AG08396 (cell line): ENCODE data around the gene OBSCN.
A peak's percentile ranks its signal among the peaks of the same experiment; 100 is the strongest.

Experiments
- DNase-seq: peaks from one replicate; pipeline ENCODE4 v3.0.0; 2012; ENCODE audit warnings: low spot score, mixed read lengths

Gene OBSCN

DNA sequence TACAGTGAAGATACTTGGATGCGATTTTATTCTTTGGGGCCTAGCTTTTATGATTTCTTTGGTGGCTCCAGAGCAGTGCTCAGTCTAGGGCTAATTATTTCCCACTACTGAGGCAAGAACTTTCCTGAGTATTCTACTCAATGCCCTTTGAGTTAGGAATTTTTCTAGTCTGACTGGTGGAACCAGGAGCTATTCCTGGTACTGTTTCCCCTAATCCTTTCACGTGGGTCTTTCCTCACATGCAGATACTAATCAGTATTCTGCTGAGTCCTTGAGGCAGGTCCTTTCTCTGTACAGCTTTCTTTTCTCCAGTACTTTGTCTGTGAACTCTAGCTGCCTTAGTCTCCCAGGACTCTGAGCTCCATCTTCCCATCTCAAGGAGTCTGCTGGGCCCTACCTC, 122.0 kb downstream of the OBSCN start:
- DNase-seq, result no peak

DNA sequence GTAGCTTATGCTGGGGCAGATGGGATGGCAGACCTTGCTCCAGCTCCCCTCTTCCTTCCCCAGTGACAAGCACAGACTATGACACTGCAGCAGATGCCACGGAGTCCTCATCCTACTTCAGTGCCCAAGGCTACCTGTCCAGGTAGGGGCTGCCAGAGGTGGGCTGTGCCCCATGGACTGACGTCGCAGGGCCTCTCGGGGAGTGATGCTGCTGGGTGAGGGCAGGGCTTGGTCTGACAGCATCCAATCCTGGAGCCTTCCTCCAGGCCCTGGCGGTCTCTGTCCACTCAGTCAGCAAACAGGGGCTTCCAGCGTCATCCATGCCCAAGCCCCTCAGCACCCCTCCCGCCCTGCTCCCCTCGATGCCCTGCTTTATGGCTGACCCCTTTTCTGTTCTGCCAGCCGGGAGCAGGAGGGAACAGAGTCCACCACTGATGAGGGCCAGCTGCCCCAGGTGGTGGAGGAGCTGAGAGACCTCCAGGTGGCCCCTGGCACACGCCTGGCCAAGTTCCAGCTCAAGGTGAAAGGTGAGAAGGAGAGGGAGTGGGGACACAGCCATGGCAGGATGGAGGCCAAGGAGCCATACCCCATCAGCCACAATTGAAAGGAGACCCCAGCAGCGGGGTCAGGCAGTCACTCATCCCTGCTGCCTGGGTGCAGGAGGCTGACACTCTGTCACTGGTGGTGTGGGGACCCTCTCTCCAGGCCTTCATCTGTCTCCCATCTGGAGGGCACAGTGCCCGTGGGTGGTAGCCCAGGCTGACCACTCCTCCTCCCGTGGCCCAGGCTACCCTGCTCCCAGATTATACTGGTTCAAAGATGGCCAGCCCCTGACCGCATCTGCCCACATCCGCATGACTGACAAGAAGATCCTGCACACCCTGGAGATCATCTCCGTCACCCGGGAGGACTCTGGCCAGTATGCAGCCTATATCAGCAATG, 125.2 kb downstream of the OBSCN start:
- DNase-seq, result no peak

DNA sequence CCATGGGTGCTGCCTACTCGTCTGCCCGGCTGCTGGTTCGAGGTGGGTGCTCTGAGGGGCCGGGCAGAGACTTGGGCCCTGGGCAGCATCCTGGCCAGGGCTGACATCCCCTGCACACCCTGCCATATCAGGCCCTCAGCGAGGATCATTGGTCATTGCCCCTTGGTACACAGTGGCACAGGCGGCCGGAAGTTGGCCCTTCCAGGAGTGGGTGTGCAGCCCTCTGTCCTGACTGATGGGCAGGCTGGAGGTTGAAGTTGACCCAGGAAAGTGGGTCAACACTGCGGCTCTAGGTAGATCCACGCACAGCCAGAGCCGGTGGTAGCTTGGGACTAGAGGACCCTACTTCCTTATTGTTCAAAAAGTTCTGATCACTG, 125.9 kb downstream of the OBSCN start:
- DNase-seq, result no peak

DNA sequence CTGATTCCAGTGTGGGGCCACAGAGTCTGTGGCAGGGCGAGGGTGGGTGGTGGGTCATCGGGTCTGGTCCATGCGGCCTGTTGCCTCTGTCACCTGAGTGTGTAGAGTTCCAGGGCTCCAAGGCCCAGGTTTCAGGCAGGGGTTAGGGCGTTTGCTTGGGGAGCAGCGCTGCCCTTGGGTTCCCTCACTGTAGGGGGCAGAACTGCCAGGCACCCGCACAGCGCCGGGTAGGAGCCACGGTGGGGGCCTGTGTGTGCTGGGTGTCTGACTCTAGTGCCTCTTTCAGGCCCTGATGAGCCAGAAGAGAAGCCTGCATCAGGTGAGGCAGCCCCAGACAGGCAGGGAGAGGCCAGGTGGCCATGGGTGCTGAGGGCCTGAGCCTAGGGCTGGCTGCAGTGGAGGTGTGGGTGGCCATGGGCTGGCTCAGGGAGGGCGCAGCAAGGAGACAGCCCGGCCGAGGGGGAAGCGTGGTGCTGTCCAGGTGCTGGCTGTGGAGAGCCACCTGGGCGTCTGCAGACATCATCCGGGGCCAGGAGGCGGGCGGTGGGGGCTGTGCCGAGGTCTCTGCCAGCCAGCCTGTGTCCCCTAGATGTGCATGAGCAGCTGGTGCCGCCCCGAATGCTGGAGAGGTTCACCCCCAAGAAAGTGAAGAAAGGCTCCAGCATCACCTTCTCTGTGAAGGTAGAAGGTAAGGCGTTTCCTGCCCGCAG, 126.5 kb downstream of the OBSCN start:
- no peak for DNase-seq

DNA sequence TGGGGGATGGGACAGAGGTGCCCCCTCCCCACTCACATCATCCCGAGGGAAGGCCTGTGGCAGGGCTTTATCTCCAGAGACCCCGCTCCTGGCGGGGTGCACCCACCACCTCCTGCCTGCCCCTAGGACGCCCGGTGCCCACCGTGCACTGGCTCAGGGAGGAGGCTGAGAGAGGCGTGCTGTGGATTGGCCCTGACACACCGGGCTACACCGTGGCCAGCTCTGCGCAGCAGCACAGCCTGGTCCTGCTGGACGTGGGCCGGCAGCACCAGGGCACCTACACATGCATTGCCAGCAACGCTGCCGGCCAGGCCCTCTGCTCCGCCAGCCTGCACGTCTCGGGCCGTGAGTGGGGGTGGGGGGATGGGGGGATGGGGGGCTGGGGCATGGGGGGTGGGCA, 127.1 kb downstream of the OBSCN start:
- DNase-seq, result no peak

DNA sequence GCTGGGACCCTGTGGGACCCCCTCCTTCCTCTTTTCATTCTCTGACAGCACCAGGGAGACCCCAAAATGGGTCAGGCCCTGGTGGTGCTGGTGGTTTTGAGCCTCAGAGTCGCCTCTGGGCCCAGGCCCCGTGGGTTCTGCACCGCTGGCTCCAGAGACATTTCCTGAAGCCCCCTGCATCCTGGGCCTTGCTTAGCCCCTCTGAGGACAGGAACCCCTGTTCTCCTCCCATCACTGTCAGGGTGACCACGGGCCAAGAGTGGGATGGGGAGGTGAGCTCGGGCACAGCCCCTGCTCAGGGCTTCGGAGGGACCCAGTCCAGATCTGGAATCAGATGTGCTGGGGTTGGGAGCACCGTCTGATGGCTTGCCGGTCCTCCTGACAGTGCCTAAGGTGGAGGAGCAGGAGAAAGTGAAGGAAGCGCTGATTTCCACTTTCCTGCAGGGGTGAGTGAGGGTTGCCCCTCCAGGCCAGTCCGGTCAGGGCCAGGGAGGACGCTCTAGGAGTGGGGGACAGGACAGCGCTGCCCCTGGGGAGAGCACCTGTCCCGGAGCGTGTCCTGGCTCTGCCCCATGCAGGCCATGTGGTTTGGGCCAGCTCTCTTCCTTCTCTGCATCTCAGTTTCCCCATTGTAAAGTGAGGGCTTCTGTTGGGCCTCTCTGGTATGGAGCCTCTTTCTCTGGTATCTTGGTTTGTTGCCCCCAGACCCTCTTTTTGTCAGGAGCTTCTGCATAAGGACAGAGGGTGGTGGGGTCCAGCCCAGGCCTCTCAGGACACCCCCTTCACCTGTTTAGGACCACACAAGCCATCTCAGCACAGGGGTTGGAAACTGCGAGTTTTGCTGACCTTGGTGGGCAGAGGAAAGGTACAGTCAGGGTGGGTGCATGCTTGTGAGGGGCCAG, 127.8 kb downstream of the OBSCN start:
- no peak for DNase-seq

DNA sequence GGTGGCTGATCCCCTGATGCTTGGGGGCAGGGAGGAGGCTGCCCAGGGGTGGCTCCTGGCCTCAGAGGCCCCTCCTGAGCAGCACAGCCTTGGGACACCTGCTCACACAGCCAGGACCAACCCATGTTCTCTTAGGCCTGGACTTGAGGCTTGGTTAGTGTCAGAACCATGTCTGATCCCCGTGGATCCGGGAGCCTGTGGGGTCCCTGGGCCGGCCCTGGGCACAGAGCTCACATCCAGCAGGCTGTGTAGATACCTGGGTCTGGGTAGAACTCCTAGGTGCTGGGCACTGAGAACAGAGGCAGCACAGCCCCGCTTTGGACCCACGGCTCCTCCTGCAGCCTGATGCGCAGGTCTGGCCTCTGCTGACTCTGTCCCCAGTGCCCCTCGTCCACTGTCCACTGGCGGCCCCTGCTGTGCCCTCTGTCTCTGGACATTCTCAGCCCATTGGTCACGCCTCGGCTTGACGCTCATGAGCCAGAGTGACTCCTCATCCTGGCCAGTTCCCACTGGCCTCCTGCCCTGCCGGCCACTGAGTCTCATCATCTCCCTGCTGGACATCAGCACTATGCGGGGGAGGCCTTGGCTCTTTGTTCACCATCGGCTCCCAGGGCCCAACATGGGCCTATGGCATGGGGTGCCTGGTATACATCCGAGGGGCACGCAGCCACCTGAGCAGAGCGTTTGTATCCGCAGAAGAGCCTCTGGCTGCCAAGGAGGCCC, 128.6 kb downstream of the OBSCN start:
- DNase-seq, result peak; percentile 66

DNA sequence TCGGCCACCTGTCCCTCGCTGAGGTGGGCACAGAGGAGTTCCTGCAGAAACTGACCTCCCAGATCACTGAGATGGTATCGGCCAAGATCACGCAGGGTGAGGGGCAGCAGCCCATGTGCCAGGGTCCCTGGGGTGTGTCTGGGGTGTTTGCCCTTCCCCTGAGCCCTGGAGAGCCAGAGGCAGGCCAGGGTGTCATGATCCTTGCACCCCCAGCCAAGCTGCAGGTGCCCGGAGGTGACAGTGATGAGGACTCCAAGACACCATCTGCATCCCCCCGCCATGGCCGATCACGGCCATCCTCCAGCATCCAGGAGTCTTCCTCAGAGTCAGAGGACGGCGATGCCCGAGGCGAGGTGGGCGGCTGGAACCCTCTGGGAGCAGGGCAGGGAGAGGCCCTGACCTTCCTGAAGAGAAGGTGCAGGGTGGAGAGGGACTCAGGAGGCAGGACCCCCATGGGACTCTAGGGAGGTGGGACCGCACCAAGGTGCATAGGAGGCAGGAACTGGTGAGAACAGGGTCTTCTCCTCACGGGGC, 129.3 kb downstream of the OBSCN start:
- no peak for DNase-seq

DNA sequence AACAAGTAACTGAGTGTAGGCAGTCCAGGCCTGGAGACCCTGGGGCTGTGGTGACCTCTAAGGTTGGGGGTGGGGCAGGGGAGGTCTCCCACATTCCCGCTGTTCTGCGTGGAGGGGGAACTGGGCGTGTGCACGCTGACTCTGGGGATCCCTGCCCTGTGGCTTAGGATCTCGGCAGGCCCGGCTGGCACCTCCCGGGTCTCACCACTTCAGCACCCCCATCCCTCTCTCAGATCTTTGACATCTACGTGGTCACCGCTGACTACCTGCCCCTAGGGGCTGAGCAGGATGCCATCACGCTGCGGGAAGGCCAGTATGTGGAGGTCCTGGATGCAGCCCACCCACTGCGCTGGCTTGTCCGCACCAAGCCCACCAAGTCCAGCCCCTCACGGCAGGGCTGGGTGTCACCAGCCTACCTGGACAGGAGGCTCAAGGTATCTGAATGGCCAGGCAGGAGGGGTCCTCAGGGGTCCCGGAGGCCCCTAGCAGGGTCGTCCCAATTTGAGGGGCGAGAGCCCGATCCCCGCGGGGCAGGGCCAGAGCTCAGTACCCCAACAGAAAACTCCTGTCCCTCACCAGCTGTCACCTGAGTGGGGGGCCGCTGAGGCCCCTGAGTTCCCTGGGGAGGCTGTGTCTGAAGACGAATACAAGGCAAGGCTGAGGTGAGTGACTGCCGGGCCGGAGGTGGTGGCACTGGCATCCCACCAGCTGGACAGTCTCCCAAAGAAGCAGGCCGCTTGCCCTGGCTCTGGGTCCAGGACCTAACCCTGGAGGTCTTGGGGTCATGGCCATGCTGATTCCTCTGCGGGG, 130.1 kb downstream of the OBSCN start:
- DNase-seq, result no peak

DNA sequence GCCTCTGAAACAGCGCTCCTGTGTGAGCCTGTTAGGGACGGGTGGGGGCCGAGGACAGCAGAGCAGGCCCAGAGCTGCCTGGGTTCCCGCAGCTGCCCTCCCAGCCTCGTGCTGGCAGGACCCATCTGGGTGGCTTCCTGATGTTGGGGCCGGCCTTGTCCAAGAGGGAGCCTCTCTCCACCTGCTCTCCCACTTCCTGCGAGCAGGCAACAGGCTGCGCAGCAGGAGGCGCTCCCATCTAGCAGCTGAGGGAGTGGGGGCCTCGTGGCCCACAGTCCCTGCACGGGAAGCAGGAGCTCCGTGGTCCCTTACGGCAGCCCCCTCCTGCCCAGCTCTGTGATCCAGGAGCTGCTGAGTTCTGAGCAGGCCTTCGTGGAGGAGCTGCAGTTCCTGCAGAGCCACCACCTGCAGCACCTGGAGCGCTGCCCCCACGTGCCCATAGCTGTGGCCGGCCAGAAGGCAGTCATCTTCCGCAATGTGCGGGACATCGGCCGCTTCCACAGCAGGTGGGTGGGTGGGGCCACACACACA, 130.7 kb downstream of the OBSCN start:
- no peak for DNase-seq

DNA sequence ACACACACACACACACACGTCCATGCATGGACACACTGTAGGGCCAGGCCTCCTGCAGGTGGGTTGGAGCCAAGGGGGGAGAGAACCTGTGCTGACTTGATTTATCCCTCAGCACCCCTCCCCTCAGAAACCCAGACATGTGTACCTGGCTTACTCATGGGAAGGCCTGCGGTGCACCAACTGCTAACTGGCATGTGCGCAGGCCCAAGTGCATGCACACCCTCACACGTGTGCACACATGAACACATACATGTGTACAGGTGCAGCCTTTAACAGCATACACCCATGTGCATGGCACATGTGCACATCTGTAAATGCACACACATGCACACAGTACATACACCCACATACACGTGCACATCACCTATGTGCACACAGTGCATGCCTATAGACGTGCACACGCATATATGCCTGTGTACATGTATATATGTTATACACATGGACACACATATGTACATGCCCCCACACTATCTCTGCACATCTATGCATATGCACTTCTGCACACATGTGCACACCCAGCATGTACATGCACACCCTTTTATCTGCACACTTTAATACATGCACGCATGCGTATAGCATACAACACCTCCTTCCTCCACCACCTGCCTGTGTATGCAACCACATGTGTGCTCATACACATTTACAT, 131.3 kb downstream of the OBSCN start:
- DNase-seq, result no peak

DNA sequence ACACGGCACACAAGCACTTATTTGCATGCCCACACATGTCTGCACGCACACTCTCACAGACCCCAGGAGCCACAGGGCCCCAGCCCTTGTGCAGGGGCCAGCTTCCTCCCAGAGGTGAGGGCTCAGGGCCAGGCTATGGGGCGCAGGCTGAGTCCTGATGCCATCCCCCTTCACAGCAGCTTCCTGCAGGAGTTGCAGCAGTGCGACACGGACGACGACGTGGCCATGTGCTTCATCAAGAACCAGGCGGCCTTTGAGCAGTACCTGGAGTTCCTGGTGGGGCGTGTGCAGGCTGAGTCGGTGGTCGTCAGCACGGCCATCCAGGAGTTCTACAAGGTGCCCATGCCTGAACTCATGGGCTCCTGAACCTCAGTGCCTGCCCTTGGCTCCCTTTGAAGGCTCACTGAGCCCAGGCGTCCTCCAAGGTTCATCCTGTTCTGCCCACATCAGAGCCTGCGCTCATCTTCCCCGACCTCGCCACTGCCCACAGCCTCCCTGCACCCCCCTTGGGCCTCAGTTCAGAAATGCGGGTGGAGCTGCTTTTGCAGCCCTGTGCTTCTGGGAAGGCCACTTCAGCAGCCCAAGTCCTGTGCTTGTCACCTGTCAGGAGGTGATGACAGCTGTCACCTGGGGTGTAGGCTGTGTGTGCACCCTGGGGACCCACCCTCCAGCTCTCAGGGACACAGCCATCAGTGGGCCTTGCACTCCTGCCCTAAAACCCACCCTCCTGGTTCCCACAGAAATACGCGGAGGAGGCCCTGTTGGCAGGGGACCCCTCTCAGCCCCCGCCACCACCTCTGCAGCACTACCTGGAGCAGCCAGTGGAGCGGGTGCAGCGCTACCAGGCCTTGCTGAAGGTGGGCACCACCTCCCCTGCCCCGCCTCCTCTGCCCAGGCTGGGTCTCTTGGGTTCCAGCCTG, 132.2 kb downstream of the OBSCN start:
- no peak for DNase-seq

DNA sequence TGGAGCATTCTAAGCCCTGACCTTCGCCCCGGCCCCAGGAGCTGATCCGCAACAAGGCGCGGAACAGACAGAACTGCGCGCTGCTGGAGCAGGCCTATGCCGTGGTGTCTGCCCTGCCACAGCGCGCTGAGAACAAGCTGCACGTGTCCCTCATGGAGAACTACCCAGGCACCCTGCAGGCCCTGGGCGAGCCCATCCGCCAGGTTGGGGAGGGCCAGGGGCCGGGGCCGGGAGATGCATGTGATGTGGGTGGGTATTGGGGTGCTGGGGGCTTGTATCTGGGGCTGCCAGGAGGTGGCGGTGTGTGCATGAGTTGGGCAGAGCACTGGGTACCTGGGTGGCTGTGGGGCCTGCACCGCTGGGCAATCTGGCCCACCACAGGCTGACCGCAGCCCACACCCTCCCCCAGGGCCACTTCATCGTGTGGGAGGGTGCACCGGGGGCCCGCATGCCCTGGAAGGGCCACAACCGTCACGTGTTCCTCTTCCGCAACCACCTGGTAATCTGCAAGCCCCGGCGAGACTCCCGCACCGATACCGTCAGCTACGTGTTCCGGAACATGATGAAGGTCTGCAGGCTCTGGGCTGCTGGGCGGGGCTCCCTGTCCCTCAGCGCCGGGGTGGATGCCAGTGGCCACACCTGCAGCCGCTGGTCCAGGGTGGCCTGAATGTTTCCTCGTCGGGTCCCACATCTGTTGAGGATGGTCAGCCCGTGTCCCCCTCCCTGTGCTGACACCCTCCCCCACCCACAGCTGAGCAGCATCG, 133.0 kb downstream of the OBSCN start:
- DNase-seq, result no peak

DNA sequence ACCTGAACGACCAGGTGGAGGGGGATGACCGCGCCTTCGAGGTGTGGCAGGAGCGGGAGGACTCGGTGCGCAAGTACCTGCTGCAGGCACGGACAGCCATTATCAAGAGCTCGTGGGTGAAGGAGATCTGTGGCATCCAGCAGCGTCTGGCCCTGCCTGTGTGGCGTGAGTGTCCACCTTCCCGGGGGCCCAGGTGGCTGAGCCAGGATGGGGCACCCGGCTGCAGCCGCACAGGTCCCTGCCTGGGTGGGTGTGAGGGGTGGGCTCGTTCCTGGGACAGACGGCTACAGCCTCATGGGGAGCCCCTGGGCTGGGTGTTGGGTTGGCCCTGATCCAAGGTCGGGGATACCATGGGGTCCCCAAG, 133.6 kb downstream of the OBSCN start:
- no peak for DNase-seq

DNA sequence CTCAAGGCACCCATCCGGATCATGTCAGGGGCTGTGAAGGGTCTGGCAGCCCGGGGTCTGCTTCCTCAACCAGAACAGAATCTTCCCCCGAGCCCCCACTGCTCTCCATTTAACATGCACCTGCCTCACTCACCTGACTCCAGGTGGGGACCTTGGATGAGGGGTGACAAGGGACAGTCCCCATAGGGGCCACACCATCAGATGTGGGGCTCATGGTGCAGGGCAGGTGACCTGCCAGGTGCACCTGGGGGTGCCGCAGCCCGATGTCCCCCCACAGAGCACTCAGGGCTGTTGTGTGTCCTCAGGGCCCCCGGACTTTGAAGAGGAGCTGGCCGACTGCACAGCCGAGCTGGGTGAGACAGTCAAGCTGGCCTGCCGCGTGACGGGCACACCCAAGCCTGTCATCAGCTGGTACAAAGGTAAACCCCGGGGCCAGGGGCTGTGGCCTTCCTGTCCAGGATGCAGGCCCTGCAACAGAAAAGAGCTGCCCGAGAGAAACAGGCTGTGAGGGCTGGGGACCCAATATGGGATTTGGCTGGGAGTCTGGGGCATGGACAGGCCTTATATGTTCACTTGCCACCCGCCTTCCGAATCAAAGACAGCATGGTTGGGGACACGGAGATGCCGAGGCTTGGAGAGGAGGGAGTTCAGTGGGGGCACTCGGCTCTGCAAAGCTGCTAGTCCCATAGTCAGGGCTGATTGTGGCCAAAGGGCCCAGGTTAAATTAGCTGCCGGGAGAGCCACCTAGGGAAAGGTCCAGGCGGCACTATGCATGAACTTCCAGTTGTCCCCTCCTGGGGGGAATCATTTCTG, 134.2 kb downstream of the OBSCN start:
- no peak for DNase-seq

DNA sequence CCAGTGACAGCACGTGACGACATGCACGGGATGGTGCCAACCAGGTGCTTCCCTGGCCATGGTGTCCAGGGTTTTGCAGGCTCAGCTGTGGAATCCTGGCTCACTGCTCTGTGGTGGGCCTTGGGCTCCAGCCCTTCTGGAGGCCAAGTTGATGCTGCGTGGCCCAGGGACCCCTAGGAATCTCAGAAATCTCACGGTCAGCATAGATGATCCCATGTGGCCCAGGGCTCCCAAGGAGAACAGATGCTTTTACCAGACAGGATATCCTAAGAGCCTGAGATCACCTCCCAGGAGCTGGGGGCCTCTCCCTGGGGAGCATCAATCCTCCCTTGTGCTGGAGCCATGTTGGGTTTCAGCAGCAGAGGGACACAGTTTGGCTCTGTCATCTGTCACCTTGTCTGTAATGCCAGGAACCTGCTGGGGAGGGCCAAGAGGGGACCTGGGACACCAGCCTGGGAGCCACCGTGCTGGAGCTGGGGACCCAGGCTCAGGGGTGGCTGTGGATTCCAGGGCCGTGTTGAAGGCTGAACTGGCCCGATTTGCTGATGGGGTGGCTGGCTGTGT, 134.9 kb downstream of the OBSCN start:
- no peak for DNase-seq

DNA sequence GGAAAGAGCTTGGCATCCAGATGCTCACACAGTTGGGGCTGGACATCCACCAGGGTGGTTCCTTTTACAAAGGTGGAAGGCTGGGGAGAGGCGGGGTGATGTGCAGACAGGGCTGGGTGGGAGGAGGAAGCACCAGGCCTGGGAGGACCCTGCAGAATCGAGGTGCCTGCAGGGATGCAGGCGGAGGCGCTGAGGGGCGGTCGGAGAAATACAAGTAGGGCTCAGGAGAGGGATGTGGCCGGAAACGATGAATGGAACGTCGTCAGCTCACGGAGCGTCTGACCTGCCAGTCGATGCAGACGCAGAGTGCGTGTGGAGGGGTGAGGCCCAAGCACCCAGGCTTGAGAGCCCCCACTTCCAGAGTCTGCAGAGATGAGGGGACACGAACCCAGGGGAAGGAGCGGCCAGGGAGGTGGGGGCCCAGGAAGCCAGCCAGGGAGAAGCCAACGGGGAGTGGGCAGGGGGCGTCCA, 135.4 kb downstream of the OBSCN start:
- DNase-seq, result no peak
